GM18868 (cell line): ENCODE measurements around the gene KIF6.

Experiments
- ATAC-seq: cut with Tn5 transposase; IDR thresholded peaks from one replicate; pipeline ENCODE4 v1.9.1; 2021; ENCODE audit warnings: mild to moderate bottlenecking, moderate library complexity; ENCODE audit not compliant: unreplicated experiment

The KIF6 gene

DNA sequence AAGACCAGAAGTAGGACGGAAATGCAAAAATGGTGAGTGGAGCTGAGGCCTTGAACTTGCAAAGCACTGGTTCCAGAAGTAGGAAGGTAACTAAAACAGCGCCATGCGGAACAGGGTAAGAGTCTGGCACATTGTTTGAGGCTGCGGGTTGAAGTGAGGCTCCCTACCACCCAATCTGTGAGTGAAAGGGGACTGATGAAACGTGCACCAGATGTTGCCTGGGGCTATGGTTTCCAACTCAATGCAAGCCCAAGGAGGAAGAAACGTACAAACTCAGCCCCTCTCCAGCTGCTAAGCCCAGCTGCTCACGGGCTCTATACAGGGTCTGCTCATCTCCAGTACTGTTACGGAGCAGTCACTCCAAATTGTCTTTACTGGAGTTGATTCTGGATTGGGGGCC lies 334.0 kb downstream of the KIF6 start:
- no peak for ATAC-seq

GRCh38 chr6:39389484-39389767 lies 335.8 kb downstream of the KIF6 start:
- ATAC-seq: no peak

GRCh38 chr6:39388606-39389483 lies 336.4 kb downstream of the KIF6 start:
- ATAC-seq: no peak

- ATAC-seq: no peak
These were observed 337.4 kb downstream of the KIF6 start for GRCh38 chr6:39387785-39388184.

DNA sequence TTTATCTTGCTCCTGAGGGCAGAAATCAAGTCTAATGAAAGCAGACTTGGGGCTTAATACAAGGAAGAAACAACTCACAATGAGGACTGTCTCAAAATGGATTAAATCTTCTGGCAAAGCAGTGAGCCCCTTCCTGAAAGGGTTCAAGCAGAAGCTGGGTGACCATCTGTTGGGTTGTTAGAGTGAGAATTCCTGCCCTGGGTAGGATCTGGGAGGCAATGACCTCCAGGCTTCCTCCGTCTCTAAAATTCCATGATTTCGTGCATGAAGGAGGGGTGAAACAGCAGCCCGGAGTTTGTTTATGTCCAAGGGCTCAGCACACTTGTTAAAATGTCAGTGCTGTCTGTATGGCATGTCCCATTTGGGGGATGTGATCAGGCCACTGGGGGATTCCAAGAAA lies 338.7 kb downstream of the KIF6 start:
- no peak for ATAC-seq

DNA sequence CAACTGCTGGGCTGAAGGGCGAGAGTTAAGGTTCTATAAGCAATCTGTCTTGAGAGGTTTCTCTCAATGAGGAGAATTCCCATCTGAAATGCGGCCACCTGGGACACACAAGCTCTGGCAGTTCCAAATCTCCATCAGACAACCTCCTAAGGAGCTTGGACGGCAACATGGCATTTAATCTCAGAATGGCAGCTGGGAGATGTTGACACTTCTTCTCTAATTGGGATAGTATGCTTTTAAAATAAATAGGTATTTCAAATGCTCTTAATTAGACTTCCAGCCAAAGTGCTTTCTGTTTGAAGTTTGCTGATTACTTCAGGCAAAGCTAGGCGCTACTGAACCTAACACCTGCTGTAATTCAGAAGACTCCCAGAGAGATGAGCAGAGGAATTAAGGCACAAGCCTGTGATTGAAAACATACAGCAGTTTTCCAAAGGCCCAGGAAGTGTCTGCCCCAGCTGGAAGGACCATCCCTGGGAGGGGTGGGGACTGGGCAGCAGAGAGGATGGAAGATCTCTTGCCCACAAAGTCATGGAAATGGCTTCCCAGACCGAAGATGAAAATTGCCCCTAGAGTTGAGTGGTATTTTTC lies 343.6 kb downstream of the KIF6 start:
- ATAC-seq: no peak

DNA sequence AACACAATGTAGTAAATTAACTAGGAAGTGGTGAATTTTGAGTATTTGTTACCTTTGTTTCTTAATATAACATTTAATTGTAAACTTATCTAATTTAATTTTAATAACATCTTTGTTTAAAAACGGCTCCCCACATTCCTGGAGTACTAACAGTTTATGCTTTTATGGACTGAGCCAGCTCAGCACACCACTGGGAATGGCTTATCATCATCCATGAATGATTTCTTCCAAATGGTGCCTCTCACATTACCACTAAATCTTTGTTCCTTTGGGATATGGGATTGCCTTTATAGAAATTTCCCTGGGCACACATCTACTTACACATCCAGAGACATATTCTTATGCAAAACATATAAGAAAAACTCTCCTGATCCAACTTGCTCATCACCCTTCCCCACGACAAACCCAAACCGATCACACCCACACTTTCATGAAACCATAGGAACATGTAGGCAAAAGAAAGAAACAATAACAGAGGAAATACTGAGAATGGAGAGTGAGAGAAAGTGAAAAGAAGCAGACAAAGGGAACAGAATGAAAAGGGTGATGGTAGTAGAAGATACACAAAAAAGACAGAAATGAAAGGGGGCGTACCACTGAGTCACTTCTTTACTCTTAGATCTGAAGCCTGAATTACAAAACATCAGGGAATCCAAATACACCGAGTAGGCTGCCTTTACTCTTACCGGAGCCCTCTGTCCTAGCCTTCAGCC lies 344.2 kb downstream of the KIF6 start:
- no peak for ATAC-seq

GRCh38 chr6:39378960-39379425 lies 346.2 kb downstream of the KIF6 start:
- ATAC-seq: no peak

DNA sequence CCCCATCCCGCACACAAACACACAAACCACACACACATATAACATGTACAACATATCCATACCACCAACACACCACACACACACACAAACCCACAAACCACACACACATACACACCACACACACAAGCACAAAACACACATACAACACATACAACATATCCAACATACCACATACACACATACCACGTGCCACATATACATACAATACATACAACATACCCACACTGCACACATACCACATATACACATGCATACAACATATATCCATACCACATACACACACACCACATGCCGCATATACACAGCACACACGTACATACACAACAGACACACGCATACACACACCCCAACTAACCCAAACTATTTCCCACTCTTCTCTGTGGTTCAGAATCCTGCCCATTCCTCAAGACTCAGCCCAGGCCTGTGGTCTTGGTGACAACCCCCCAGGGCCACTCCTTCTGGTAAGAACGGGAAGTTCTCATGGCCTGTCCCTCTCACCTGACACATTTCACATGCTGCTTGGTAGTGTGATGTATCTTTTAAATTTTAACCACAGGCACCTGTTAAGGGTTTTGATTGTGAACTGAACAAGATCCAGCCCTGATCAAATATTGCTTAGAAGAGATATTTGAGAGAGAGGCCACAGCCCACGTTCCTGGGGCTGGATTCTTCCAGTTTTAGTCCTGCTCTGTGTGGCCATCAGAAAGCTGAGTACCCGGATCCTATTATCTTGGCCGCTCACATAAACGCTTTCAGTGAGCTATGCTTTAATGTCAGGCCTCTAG lies 346.8 kb downstream of the KIF6 start:
- no peak for ATAC-seq

DNA sequence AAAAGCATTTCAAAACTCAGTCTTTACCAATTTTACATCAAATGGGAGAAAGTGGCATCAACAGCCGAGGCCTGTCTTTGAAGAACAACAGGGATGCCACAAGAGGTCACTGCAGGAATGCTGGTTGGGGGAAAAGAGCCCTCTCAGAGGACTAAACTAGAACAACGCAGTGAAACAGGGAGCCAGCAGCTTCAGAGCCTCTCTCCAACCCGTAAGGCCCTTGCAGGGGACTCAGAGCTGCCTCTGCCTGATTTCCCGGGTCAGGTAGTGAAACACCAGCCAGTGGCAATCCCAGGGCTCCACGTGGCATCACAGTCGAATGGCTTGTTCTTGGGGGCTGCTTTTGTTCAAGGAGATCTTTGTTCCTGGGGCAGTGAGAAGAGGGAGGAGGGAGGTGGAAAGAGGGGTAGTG lies 347.7 kb downstream of the KIF6 start:
- no peak for ATAC-seq

GRCh38 chr6:39375405-39375804 lies 349.8 kb downstream of the KIF6 start:
- ATAC-seq: no peak

DNA sequence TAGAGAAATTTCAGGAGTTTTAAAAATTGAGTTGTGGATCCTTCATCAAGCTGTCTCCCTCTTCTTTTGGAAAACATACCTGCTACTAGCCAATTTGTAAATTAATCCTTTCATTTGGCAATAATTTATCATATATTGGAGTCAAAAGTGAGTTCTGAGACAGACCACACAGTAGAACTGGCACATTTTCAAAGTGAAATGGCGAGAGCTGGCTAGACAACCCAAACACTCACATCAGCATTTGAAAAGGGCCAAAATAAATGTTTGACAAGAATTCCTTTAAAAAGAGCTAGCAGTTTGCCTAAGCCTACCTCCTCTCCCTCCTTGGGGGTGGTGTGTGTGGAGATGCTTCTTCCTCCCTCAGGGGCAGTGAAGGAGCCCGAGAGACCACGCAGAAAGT lies 354.8 kb downstream of the KIF6 start:
- ATAC-seq: no peak

- ATAC-seq: no peak
These were observed 355.2 kb downstream of the KIF6 start for GRCh38 chr6:39369987-39370386.

DNA sequence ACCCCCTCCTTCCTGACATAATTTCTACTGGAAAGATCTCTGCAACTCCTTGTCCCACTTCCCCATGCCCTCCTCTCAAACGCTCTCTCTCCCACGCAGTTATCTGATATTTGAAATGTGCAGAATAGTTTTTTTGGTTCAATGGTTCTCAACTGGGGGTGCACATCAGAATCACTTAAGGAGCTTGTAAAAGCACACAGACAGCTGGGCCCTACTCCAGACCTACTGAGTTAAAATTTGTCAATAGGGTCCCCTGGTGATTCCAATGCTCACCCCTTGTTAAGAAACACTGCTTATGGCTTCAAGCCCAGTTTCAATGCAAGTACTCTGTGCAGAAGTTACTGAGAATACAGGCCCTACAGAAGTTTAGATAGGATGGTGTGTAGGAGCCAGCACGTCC lies 357.5 kb downstream of the KIF6 start:
- ATAC-seq: no peak

DNA sequence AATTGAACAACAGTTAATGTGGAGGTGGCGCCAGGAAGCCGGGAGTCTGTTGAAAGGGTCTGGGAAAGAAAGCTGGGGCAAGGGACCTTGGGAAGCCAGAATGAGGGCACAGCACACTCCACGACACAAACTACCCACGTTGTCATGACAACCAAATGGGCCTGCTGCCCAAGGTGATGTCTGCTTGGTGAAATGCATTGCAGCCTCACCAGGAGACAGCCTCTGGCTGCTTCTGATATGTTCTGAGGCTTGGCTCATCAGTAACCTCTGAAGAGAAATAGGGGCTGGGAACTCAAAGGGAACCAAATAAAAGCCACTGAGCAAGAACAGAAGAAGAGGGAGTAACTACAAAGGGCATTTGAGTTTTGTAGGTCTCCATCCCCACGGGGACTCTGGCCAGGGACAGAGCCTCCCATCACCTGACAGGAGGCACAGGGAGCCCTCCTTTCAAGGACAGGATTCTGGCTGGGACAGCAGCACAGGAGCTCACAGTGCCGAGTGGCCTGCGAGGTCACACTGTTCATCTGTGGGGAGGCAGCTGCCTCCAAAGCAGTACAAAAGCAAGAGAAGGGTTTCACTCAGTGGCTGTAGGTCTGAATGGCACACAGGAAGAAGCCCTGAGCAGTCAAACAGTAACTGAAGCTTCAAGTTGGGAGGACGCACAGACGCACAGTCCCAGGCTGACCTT lies 358.1 kb downstream of the KIF6 start:
- no peak for ATAC-seq

GRCh38 chr6:39365281-39366074 lies 359.7 kb downstream of the KIF6 start:
- ATAC-seq: no peak

- ATAC-seq: no peak
These were observed 361.9 kb downstream of the KIF6 start for GRCh38 chr6:39363280-39363679.

- no peak for ATAC-seq
These were observed 362.7 kb downstream of the KIF6 start for GRCh38 chr6:39362487-39362865.

DNA sequence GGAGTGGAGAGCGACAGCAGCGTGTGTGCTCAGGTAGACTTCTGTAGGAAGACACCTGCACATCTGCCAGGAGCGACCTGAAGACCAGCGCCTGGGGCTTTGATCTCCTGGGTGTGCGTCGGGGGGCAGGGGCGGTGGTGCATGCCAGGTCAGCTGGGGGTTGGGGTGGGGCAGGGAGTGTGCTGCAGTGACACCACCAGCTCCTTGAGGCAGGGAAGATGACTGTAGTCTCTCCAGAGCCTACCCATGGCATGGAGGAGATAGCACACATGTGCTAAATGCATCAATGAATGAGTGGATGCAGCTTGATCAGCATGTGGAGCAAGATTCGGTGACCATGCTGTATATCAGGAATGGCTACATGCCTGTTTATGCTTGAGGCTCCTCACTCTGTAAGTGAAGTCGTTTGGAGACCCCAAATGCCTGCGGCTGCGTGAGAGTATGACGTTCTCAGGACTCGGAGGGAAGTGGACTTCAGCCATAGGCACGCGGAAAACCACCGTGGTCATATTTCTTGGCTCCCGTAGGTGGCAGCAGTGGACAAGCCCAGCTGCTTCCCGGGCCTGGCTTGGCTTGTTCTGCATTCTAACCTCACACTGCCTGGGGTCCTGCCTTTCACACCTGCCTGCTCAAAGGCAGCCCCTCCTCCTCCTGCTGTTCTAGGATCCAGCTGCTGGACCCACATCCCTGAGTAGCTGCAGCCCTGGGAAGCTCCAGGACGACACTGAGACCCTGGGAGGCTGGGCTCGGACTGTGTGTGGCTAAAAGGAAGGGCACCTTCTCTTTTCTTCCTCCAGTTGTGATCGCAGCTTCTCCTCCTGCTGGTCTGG lies 363.3 kb downstream of the KIF6 start:
- ATAC-seq: peak; percentile 73
